ENCODE data around the gene MICAL3. TPM values are rescaled to one million over a fixed set of nuclear protein-coding genes. Genes with fewer than 3 reads are reported as not detected.

Gene MICAL3
- total and polyA plus RNA-seq, 9 of the 15 experiments (the other 6 are each of a cell fraction or from before 2014, with no cell fraction given), result 0.53 to 32.1 (median 12.3) TPM

DNA sequence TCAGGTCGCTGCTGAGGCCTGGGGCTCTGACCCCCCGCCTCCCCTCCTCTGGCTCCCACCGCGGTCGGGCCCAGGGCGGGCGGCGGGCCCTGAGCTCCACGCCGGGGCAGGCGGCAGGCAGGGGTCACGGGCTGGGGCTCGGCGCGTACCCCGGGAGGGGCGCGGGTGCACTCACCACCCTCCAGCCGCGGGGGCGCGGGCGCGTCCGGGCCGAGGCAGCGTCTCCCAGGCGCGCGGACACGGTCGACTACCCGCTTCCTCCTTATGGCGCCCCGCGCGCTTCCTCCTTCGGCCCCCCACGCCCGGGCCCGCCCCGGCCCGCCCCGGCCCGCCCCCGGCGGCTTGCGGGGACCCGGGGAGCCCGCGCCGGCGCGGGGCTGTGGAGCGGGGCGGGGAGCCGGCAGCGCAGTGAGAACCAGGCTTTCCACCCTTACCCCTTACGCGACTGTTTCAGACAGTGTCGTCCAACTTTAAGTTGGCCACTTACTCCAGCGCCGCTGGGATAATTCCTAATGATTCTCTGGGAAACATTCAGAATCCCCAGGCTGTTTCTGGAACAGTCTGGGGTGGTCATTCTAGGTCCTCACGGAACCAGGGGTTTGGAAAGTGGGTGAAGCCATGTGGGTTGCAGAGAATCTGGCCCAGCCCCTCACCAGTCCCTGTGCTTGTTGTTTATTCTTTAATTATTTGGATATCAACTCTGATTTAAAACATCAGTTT, 250.0 kb downstream of the MICAL3 start, which contains the start of gene BID (continued):
- TF ChIP-seq, protein P1, sequence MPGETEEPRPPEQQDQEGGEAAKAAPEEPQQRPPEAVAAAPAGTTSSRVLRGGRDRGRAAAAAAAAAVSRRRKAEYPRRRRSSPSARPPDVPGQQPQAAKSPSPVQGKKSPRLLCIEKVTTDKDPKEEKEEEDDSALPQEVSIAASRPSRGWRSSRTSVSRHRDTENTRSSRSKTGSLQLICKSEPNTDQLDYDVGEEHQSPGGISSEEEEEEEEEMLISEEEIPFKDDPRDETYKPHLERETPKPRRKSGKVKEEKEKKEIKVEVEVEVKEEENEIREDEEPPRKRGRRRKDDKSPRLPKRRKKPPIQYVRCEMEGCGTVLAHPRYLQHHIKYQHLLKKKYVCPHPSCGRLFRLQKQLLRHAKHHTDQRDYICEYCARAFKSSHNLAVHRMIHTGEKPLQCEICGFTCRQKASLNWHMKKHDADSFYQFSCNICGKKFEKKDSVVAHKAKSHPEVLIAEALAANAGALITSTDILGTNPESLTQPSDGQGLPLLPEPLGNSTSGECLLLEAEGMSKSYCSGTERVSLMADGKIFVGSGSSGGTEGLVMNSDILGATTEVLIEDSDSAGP (CRISPR knock-in tag; IDR thresholded peaks at IDR 0.05), result no peak
- peak; percentile 77 for TF ChIP-seq POLR2G (IDR thresholded peaks at IDR 0.05; ENCODE audit: low read depth, low read length)
- TF ChIP-seq, protein P2, sequence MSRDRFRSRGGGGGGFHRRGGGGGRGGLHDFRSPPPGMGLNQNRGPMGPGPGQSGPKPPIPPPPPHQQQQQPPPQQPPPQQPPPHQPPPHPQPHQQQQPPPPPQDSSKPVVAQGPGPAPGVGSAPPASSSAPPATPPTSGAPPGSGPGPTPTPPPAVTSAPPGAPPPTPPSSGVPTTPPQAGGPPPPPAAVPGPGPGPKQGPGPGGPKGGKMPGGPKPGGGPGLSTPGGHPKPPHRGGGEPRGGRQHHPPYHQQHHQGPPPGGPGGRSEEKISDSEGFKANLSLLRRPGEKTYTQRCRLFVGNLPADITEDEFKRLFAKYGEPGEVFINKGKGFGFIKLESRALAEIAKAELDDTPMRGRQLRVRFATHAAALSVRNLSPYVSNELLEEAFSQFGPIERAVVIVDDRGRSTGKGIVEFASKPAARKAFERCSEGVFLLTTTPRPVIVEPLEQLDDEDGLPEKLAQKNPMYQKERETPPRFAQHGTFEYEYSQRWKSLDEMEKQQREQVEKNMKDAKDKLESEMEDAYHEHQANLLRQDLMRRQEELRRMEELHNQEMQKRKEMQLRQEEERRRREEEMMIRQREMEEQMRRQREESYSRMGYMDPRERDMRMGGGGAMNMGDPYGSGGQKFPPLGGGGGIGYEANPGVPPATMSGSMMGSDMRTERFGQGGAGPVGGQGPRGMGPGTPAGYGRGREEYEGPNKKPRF (IDR thresholded peaks at IDR 0.05; ENCODE audit: low read depth, low read length), result no peak
- TF ChIP-seq RBFOX2 (IDR thresholded peaks at IDR 0.05; ENCODE audit: low read depth, low read length), result peak; percentile 65
- TF ChIP-seq, protein P3, sequence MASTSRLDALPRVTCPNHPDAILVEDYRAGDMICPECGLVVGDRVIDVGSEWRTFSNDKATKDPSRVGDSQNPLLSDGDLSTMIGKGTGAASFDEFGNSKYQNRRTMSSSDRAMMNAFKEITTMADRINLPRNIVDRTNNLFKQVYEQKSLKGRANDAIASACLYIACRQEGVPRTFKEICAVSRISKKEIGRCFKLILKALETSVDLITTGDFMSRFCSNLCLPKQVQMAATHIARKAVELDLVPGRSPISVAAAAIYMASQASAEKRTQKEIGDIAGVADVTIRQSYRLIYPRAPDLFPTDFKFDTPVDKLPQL (IDR thresholded peaks at IDR 0.05; ENCODE audit: extremely low read depth, insufficient read length), result no peak
- TF ChIP-seq PHB2 (IDR thresholded peaks at IDR 0.05; ENCODE audit: low read depth), result no peak
- TF ChIP-seq, protein P4, sequence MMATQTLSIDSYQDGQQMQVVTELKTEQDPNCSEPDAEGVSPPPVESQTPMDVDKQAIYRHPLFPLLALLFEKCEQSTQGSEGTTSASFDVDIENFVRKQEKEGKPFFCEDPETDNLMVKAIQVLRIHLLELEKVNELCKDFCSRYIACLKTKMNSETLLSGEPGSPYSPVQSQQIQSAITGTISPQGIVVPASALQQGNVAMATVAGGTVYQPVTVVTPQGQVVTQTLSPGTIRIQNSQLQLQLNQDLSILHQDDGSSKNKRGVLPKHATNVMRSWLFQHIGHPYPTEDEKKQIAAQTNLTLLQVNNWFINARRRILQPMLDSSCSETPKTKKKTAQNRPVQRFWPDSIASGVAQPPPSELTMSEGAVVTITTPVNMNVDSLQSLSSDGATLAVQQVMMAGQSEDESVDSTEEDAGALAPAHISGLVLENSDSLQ (IDR thresholded peaks at IDR 0.05), result no peak
- no peak for TF ChIP-seq KAT7 (CRISPR knock-in tag; IDR thresholded peaks at IDR 0.05; ENCODE audit: borderline replicate concordance)
- TF ChIP-seq HMGN3 (IDR thresholded peaks at IDR 0.05; ENCODE audit: borderline replicate concordance, extremely low read depth, insufficient read length, low read depth, low read length), result peak; percentile 26
- no peak for TF ChIP-seq NR1H2 (CRISPR knock-in tag; IDR thresholded peaks at IDR 0.05)
- TF ChIP-seq, protein P5, sequence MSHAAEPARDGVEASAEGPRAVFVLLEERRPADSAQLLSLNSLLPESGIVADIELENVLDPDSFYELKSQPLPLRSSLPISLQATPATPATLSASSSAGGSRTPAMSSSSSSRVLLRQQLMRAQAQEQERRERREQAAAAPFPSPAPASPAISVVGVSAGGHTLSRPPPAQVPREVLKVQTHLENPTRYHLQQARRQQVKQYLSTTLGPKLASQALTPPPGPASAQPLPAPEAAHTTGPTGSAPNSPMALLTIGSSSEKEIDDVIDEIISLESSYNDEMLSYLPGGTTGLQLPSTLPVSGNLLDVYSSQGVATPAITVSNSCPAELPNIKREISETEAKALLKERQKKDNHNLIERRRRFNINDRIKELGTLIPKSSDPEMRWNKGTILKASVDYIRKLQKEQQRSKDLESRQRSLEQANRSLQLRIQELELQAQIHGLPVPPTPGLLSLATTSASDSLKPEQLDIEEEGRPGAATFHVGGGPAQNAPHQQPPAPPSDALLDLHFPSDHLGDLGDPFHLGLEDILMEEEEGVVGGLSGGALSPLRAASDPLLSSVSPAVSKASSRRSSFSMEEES (CRISPR knock-in tag; IDR thresholded peaks at IDR 0.05), result no peak
- no peak for TF ChIP-seq DNMT1 (IDR thresholded peaks at IDR 0.05)
- TF ChIP-seq, protein P6, sequence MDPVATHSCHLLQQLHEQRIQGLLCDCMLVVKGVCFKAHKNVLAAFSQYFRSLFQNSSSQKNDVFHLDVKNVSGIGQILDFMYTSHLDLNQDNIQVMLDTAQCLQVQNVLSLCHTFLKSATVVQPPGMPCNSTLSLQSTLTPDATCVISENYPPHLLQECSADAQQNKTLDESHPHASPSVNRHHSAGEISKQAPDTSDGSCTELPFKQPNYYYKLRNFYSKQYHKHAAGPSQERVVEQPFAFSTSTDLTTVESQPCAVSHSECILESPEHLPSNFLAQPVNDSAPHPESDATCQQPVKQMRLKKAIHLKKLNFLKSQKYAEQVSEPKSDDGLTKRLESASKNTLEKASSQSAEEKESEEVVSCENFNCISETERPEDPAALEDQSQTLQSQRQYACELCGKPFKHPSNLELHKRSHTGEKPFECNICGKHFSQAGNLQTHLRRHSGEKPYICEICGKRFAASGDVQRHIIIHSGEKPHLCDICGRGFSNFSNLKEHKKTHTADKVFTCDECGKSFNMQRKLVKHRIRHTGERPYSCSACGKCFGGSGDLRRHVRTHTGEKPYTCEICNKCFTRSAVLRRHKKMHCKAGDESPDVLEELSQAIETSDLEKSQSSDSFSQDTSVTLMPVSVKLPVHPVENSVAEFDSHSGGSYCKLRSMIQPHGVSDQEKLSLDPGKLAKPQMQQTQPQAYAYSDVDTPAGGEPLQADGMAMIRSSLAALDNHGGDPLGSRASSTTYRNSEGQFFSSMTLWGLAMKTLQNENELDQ (CRISPR knock-in tag; IDR thresholded peaks at IDR 0.05; ENCODE audit: borderline replicate concordance), result no peak

All from K562 (cell line).